Activated CD4-positive, alpha-beta memory T cell treated with anti-CD3 and anti-CD28 coated beads for 36 hours (primary cell): ENCODE data around the gene GPR3. TPM values are rescaled to one million over a fixed set of nuclear protein-coding genes. Genes with fewer than 3 reads are reported as not detected.
"Not testable (repeated sequence)": the region's sequence is repeated elsewhere in the genome, so short reads cannot be mapped to it uniquely, and the experiment has no call there.

Experiments
- CTCF ChIA-PET: fragments of 350-600 bp; sonication (Branson Sonifier 250); formaldehyde crosslinking; loops from one replicate; lab custom pipeline; 2021; ENCODE audit warnings: antibody characterized with exemption, inconsistent platforms; lab: Charles Lee
- POLR2A ChIA-PET: fragments of 350-600 bp; sonication (Branson Sonifier 250); formaldehyde crosslinking; loops from one replicate; lab custom pipeline; 2021; ENCODE audit warnings: antibody characterized with exemption; lab: Charles Lee
- DNase-seq: peaks from one replicate; pipeline ENCODE4 v3.0.0-alpha.2; 2020
- H3K27ac Mint-ChIP-seq: one replicate; pipeline ENCODE4 v1.8.0; 2021; ENCODE audit warnings: mixed read lengths
- H3K27me3 Mint-ChIP-seq: one replicate; pipeline ENCODE4 v1.8.0; 2021; ENCODE audit warnings: mixed read lengths
- H3K36me3 Mint-ChIP-seq: one replicate; pipeline ENCODE4 v1.8.0; 2021; ENCODE audit warnings: mixed read lengths
- H3K4me1 Mint-ChIP-seq: one replicate; pipeline ENCODE4 v1.8.0; 2021; ENCODE audit warnings: low read depth, mixed read lengths
- H3K4me3 Mint-ChIP-seq: one replicate; pipeline ENCODE4 v1.8.0; 2021; ENCODE audit warnings: mild to moderate bottlenecking, mixed read lengths
- H3K9me3 Mint-ChIP-seq: one replicate; pipeline ENCODE4 v1.8.0; 2021; ENCODE audit warnings: mixed read lengths
- intact Hi-C: fragments of 100-400 bp; cut with micrococcal nuclease; formaldehyde crosslinking; loops from one replicate; pipeline ENCODE4 v1.15.1; 2023
- total RNA-seq, 2 experiments: library from RNA; stranded (reverse); gene quantifications; one replicate each; pipeline ENCODE4 v1.2.3, GENCODE V29; 2021

Gene GPR3
- total RNA-seq, 2 experiments from 2014 or later, result 1.3 to 1.5 TPM

- no peaks in the 10 kb centered on the region for H3K9me3 Mint-ChIP-seq
These were observed 11.5 kb downstream of the GPR3 start for GRCh38 chr1:27403931-27404330.

GRCh38 chr1:27405074-27405473, 12.7 kb downstream of the GPR3 start:
- ChIA-PET CTCF (interaction anchor here (0.7 to 1.2 kb wide), 3 partner anchors 9 to 202 kb away, joined by 3 to 4 read pairs (median 3); no protein-coding TSS in a partner anchor), POLR2A (no interaction called here)
- Mint-ChIP-seq H3K4me1 (peaks cover 7% of the 10 kb centered on the region), H3K27me3 (no peaks in the 10 kb centered on the region), H3K9me3 (no peaks in the 10 kb centered on the region), H3K4me3 (no peak overlapping the region), H3K36me3 (peaks cover 8% of the 10 kb centered on the region), H3K27ac (no peak overlapping the region)
- no peak for DNase-seq
- intact Hi-C loops, result no loop called here

More at GRCh38 chr1:27403931-27404330, 11.5 kb downstream of the GPR3 start:
- CTCF ChIA-PET, result interaction anchor here (0.9 to 2.9 kb wide), 6 partner anchors 8 to 197 kb away, joined by 4 to 13 read pairs (median 4); no protein-coding TSS in a partner anchor
- POLR2A ChIA-PET, result no interaction called here
- Mint-ChIP-seq H3K27ac (peak overlapping the region; percentile 51), H3K27me3 (no peaks in the 10 kb centered on the region), H3K4me3 (no peak overlapping the region), H3K36me3 (peaks cover 8% of the 10 kb centered on the region), H3K4me1 (peaks cover 7% of the 10 kb centered on the region)
- no peak for DNase-seq
- intact Hi-C loops, result loop anchor here (5.0 kb wide), 1 partner anchor 118 kb away; no protein-coding TSS in a partner anchor

GRCh38 chr1:27405598-27406361, 13.4 kb downstream of the GPR3 start:
- H3K4me1 Mint-ChIP-seq, H3K4me3 Mint-ChIP-seq, DNase-seq, intact Hi-C loops, H3K9me3 Mint-ChIP-seq, POLR2A ChIA-PET, H3K27ac Mint-ChIP-seq, H3K27me3 Mint-ChIP-seq: not testable (repeated sequence)
- CTCF ChIA-PET, result interaction anchor here (0.7 to 1.5 kb wide), 4 partner anchors 10 to 201 kb away, joined by 3 to 4 read pairs (median 3); no protein-coding TSS in a partner anchor
- peaks cover 10% of the 10 kb centered on the region for H3K36me3 Mint-ChIP-seq

- ChIA-PET CTCF (interaction anchor here (1.5 kb wide), 1 partner anchor 106 kb away, joined by 3 read pairs; no protein-coding TSS in a partner anchor), POLR2A (no interaction called here)
- Mint-ChIP-seq H3K27ac (no peak overlapping the region), H3K4me3 (no peak overlapping the region), H3K4me1 (peaks cover 7% of the 10 kb centered on the region), H3K9me3 (no peaks in the 10 kb centered on the region), H3K36me3 (peaks cover 16% of the 10 kb centered on the region), H3K27me3 (no peaks in the 10 kb centered on the region)
- intact Hi-C loops, result no loop called here
- DNase-seq, result no peak
These were observed 13.9 kb downstream of the GPR3 start for GRCh38 chr1:27406362-27406680.

GRCh38 chr1:27406791-27407190, 14.4 kb downstream of the GPR3 start:
- H3K4me3 Mint-ChIP-seq, DNase-seq, intact Hi-C loops, POLR2A ChIA-PET, H3K4me1 Mint-ChIP-seq, H3K27me3 Mint-ChIP-seq, H3K9me3 Mint-ChIP-seq: not testable (repeated sequence)
- Mint-ChIP-seq H3K36me3 (peaks cover 17% of the 10 kb centered on the region), H3K27ac (peak overlapping the region; percentile 46)
- CTCF ChIA-PET, result interaction anchor here (1.5 kb wide), 1 partner anchor 106 kb away, joined by 3 read pairs; no protein-coding TSS in a partner anchor

GRCh38 chr1:27408151-27408550, 15.7 kb downstream of the GPR3 start:
- Mint-ChIP-seq H3K9me3 (no peaks in the 10 kb centered on the region), H3K4me3 (no peak overlapping the region), H3K27ac (no peak overlapping the region), H3K27me3 (no peaks in the 10 kb centered on the region), H3K4me1 (peaks cover 3% of the 10 kb centered on the region), H3K36me3 (peaks cover 24% of the 10 kb centered on the region)
- intact Hi-C loops, result no loop called here
- ChIA-PET POLR2A (no interaction called here), CTCF (no interaction called here)
- DNase-seq, result no peak

- H3K36me3 Mint-ChIP-seq, result peaks cover 32% of the 10 kb centered on the region
- no peak for DNase-seq
- POLR2A ChIA-PET, result no interaction called here
- H3K9me3 Mint-ChIP-seq, result no peaks in the 10 kb centered on the region
- no peaks in the 10 kb centered on the region for H3K4me1 Mint-ChIP-seq
- CTCF ChIA-PET, result interaction anchor here (0.7 to 1.0 kb wide), 2 partner anchors 14 to 77 kb away, joined by 3 read pairs; no protein-coding TSS in a partner anchor
- no peaks in the 10 kb centered on the region for H3K27me3 Mint-ChIP-seq
- intact Hi-C loops, result no loop called here
- H3K27ac Mint-ChIP-seq, result no peak overlapping the region
- H3K4me3 Mint-ChIP-seq, result no peak overlapping the region
These were observed 17.2 kb downstream of the GPR3 start for GRCh38 chr1:27409669-27410068.

- peak overlapping the region; percentile 53 for H3K27ac Mint-ChIP-seq
- CTCF ChIA-PET, result interaction anchor here (1.0 to 1.4 kb wide), 3 partner anchors 15 to 146 kb away, joined by 3 read pairs; no protein-coding TSS in a partner anchor
These were observed 18.3 kb downstream of the GPR3 start for GRCh38 chr1:27410709-27411108.

GRCh38 chr1:27412502-27412901, 20.1 kb downstream of the GPR3 start:
- peaks cover 12% of the 10 kb centered on the region for H3K4me1 Mint-ChIP-seq
- no peaks in the 10 kb centered on the region for H3K9me3 Mint-ChIP-seq
- ChIA-PET CTCF (interaction anchor here (0.9 to 3.0 kb wide), 6 partner anchors 17 to 479 kb away, joined by 3 to 9 read pairs (median 4); no protein-coding TSS in a partner anchor), POLR2A (no interaction called here)
- no peaks in the 10 kb centered on the region for H3K27me3 Mint-ChIP-seq
- H3K4me3 Mint-ChIP-seq, result no peak overlapping the region
- no peak overlapping the region for H3K27ac Mint-ChIP-seq
- no peak for DNase-seq
- intact Hi-C loops, result no loop called here
- H3K36me3 Mint-ChIP-seq, result peaks cover 56% of the 10 kb centered on the region

More at GRCh38 chr1:27410709-27411108, 18.3 kb downstream of the GPR3 start:
- DNase-seq, result no peak
- intact Hi-C loops, result no loop called here
- Mint-ChIP-seq H3K4me3 (no peak overlapping the region), H3K9me3 (no peaks in the 10 kb centered on the region), H3K4me1 (no peaks in the 10 kb centered on the region), H3K36me3 (peaks cover 42% of the 10 kb centered on the region), H3K27me3 (no peaks in the 10 kb centered on the region)
- POLR2A ChIA-PET, result no interaction called here

GRCh38 chr1:27413004-27413403, 20.6 kb downstream of the GPR3 start:
- no peak for DNase-seq
- H3K27ac Mint-ChIP-seq, result no peak overlapping the region
- CTCF ChIA-PET, result interaction anchor here (0.9 to 3.0 kb wide), 5 partner anchors 112 to 478 kb away, joined by 3 to 9 read pairs (median 4); no protein-coding TSS in a partner anchor
- peaks cover 55% of the 10 kb centered on the region for H3K36me3 Mint-ChIP-seq
- intact Hi-C loops, result no loop called here
- H3K4me3 Mint-ChIP-seq, result no peak overlapping the region
- no peaks in the 10 kb centered on the region for H3K27me3 Mint-ChIP-seq
- no peaks in the 10 kb centered on the region for H3K9me3 Mint-ChIP-seq
- POLR2A ChIA-PET, result no interaction called here
- H3K4me1 Mint-ChIP-seq, result peaks cover 15% of the 10 kb centered on the region

GRCh38 chr1:27414091-27414490, 21.7 kb downstream of the GPR3 start:
- no peak overlapping the region for H3K27ac Mint-ChIP-seq
- H3K36me3 Mint-ChIP-seq, result peaks cover 57% of the 10 kb centered on the region
- ChIA-PET CTCF (interaction anchor here (0.8 to 3.0 kb wide), 7 partner anchors 24 to 249 kb away, joined by 3 to 57 read pairs (median 4); partner anchors contain the start of gene AHDC1), POLR2A (no interaction called here)
- no peak for DNase-seq
- intact Hi-C loops, result no loop called here
- no peak overlapping the region for H3K4me3 Mint-ChIP-seq
- H3K9me3 Mint-ChIP-seq, result no peaks in the 10 kb centered on the region
- peaks cover 26% of the 10 kb centered on the region for H3K4me1 Mint-ChIP-seq
- no peaks in the 10 kb centered on the region for H3K27me3 Mint-ChIP-seq
